K562 (cell line): Measurements from ENCODE around the gene SVOP. TPM values are rescaled to one million over a fixed set of nuclear protein-coding genes. Genes with fewer than 3 reads are reported as not detected.

Source experiments
- ATAC-seq: fragments of 200-7000 bp; cut with Tn5 transposase; 3 replicates; pipeline ENCODE4 v1.9.1; 2020; ENCODE audit warnings: moderate library complexity
- BruUV-seq: library from RNA; stranded (reverse); fragments of 400-500 nt; replicated peaks from 2 replicates; lab custom pipeline; 2021; lab: Mats Ljungman, UMichigan
- CTCF ChIA-PET: fragments of 300-600 bp; formaldehyde crosslinking; extraction: SDS; loops from one replicate; lab custom pipeline; 2021; ENCODE audit warnings: low intra/inter-chr PET ratio; lab: Yijun Ruan, JAX
- POLR2A ChIA-PET: fragments of 300-600, 350-650 bp; sonication (Branson Sonifier 250); formaldehyde crosslinking; extraction: SDS; loops from one replicate; lab custom pipeline; 2021; ENCODE audit warnings: antibody characterized with exemption, inconsistent platforms; lab: Yijun Ruan, JAX
- DNase-seq, 4 experiments: peaks; one replicate each; pipeline versions ENCODE4 v3.0.0 to v3.0.0-alpha.2; 2011 to 2018; ENCODE audit warnings: low spot score in 3 of 4, mixed read lengths in 3 of 4; ENCODE audit errors: extremely low read depth in 1 of 4
- FAIRE-seq: peaks from 2 replicates; lab custom pipeline; 2011; peaks lifted over from hg19 to GRCh38; lab: Jason Lieb, UNC
- H2AFZ ChIP-seq: 2 replicates; pipeline ENCODE4 v1.6.0; 2011; ENCODE audit warnings: low read depth, low read length, control low read depth, inconsistent platforms
- H3K27ac ChIP-seq: fragments of 200-600 bp; 3 replicates; pipeline ENCODE4 v1.8.0; 2011; ENCODE audit warnings: low read depth, mild to moderate bottlenecking, control low read depth, inconsistent platforms, low read length, moderate library complexity, mixed read lengths; ENCODE audit errors: extremely low read depth
- H3K27me3 ChIP-seq, 2 experiments: fragments of 300-600 bp in 1 of 2; 2 replicates in 1 of 2; 3 replicates in 1 of 2; pipeline versions ENCODE4 v1.6.0 to v1.8.0; 2011; ENCODE audit warnings: inconsistent platforms in 2 of 2, low read length in 2 of 2, mild to moderate bottlenecking in 1 of 2, mixed read lengths in 1 of 2, moderate library complexity in 1 of 2; ENCODE audit not compliant: control insufficient read depth in 2 of 2, insufficient read depth in 2 of 2
- H3K36me3 ChIP-seq: fragments of 300-600 bp; 3 replicates; pipeline ENCODE4 v1.8.0; 2011; ENCODE audit warnings: mild to moderate bottlenecking, low read length, inconsistent platforms; ENCODE audit not compliant: control insufficient read depth, insufficient read depth
- H3K4me1 ChIP-seq, 2 experiments: fragments of 200-600 bp in 1 of 2; replicated peaks in 1 of 2; 2 replicates in 1 of 2; 3 replicates in 1 of 2; pipeline versions ENCODE4 v1.5.1 to v1.8.0; 2011; ENCODE audit warnings: inconsistent platforms in 2 of 2, low read length in 2 of 2, mild to moderate bottlenecking in 1 of 2, mixed read lengths in 1 of 2, moderate library complexity in 1 of 2; ENCODE audit not compliant: control insufficient read depth in 2 of 2, insufficient read depth in 2 of 2
- H3K4me2 ChIP-seq: 2 replicates; pipeline ENCODE4 v1.6.1; 2011; ENCODE audit warnings: low read length, control low read depth, inconsistent platforms, mixed read lengths; ENCODE audit not compliant: insufficient read depth
- H3K4me3 ChIP-seq: fragments of 200-600 bp; sonication (generic), shearing (Covaris generic); 2 replicates; pipeline ENCODE4 v1.5.1; 2016; ENCODE audit warnings: control low read depth, inconsistent platforms
- H3K79me2 ChIP-seq: fragments of 200-600 bp; 3 replicates; pipeline ENCODE4 v1.8.0; 2011; ENCODE audit warnings: low read length, inconsistent platforms; ENCODE audit not compliant: control insufficient read depth, insufficient read depth
- H3K9ac ChIP-seq, 2 experiments: 2 replicates each; pipeline versions ENCODE4 v1.6.0 to v1.6.1; 2011; ENCODE audit warnings: low read depth in 2 of 2, low read length in 2 of 2, control low read depth in 1 of 2, inconsistent platforms in 1 of 2, mild to moderate bottlenecking in 1 of 2, mixed read lengths in 1 of 2; ENCODE audit not compliant: insufficient read depth in 1 of 2
- H3K9me1 ChIP-seq: one replicate; pipeline ENCODE4 v1.6.0; 2011; ENCODE audit warnings: inconsistent platforms, mild to moderate bottlenecking, low read length, moderate library complexity; ENCODE audit not compliant: control insufficient read depth, insufficient read depth
- H3K9me3 ChIP-seq: replicated peaks from 2 replicates; pipeline ENCODE4 v1.5.1; 2011; ENCODE audit warnings: low read depth, low read length, inconsistent platforms; ENCODE audit not compliant: control insufficient read depth, insufficient read depth
- H4K20me1 ChIP-seq: replicated peaks from 2 replicates; pipeline ENCODE4 v1.6.1; 2011; ENCODE audit warnings: low read length, inconsistent platforms, mixed read lengths; ENCODE audit not compliant: control insufficient read depth, insufficient read depth
- CTCFL ChIP-seq: IDR thresholded peaks from 2 replicates; pipeline ENCODE4 v1.6.1; 2011; ENCODE audit warnings: borderline replicate concordance, low read depth, mild to moderate bottlenecking, moderate library complexity, low read length; ENCODE audit not compliant: insufficient read depth, poor library complexity, severe bottlenecking
- ZKSCAN8 ChIP-seq: fragments of 200-800 bp; sonication (Bioruptor generic); IDR thresholded peaks from 2 replicates; pipeline ENCODE4 v1.6.1; 2016; ENCODE audit warnings: missing genetic modification characterization, missing compliant biosample characterization
- WGBS: fragments of 100-300 bp; shearing (Covaris generic); methylation state at CpG from one replicate; pipeline ENCODE4 v1.1.6; 2016; ENCODE audit warnings: low coverage, mixed read lengths; ENCODE audit not compliant: insufficient coverage; ENCODE audit errors: missing lambda C conversion rate; 5-methylcytosine and 5-hydroxymethylcytosine counted together
- in situ Hi-C: fragments of 300-500 bp; cut with MboI; formaldehyde crosslinking; loops from 4 replicates; pipeline ENCODE4 v1.15.0; 2018; ENCODE audit warnings: inconsistent platforms, mixed read lengths
- intact Hi-C: fragments of 100-400 bp; cut with micrococcal nuclease; formaldehyde crosslinking; loops from 2 replicates; pipeline ENCODE4 v1.14.2; 2022
- polyA plus RNA-seq, 8 experiments: library from polyadenylated mRNA; depleted of rRNA in 4 of 8; stranded (reverse) in 5 of 8; unstranded in 3 of 8; fragments of >200 nt; fragmentation: Nextera tagmentation in 2 of 8; fragmentation: Illumina TruSeq in 1 of 8; extraction: Ambion mirVana in 2 of 8; extraction: Trizol in 1 of 8; gene quantifications; 2 replicates each; pipeline versions ENCODE4 v1.2.1 to v1.2.3, GENCODE V29; 2011 to 2014; ENCODE audit warnings: inconsistent platforms in 1 of 8, missing spikeins in 1 of 8
- total RNA-seq, 7 experiments: library from RNA; depleted of rRNA in 6 of 7; stranded (reverse); fragments of >200 nt in 6 of 7; fragmentation: Illumina TruSeq in 2 of 7; extraction: Trizol in 2 of 7; gene quantifications; 2 replicates each; pipeline versions ENCODE4 v1.2.1 to v1.2.3, GENCODE V29; 2011 to 2021; ENCODE audit warnings: low replicate concordance in 1 of 7

The SVOP gene
- total and polyA plus RNA-seq, 9 of the 15 experiments (the other 6 are each of a cell fraction or from before 2014, with no cell fraction given): 0.01 to 0.09 (median 0.06) TPM; not detected in 1

GRCh38 chr12:108964371-108965352 lies 56.2 kb downstream of the SVOP start:
- H2AFZ ChIP-seq: no peak overlapping the region
- TF ChIP-seq ZKSCAN8 (CRISPR knock-in tag) (peak; percentile 97), CTCFL (no peak)
- H3K79me2 ChIP-seq: no peaks in the 10 kb centered on the region
- no peak overlapping the region for H3K4me3 ChIP-seq
- H4K20me1 ChIP-seq: no peaks in the 10 kb centered on the region
- no TSS peak for BruUV-seq
- DNase-seq (no peak), ATAC-seq (no peak), FAIRE-seq (no peak)
- H3K27ac ChIP-seq: no peak overlapping the region
- ChIA-PET CTCF (no interaction called here), POLR2A (interaction anchor here (0.6 kb wide), 2 partner anchors 56 to 61 kb away, joined by 3 read pairs; partner anchors contain the start of gene SVOP)
- H3K36me3 ChIP-seq: no peaks in the 10 kb centered on the region
- H3K4me1 ChIP-seq: no peaks in the 10 kb centered on the region
- H3K9me1 ChIP-seq: no peaks in the 10 kb centered on the region
- 5% methylated on average over 8 of the region's 8 CpGs for WGBS
- peaks cover 6 to 27% of the 10 kb centered on the region in 2 experiments; a peak in 4 of 5 replicates for H3K27me3 ChIP-seq
- H3K9ac ChIP-seq: no peak overlapping the region
- in situ Hi-C loops (no loop called here), intact Hi-C loops (no loop called here)
- H3K4me2 ChIP-seq: no peak overlapping the region
- no peaks in the 10 kb centered on the region for H3K9me3 ChIP-seq
